BLaER1 (cell line): ENCODE results near the gene MKKS.
A peak's percentile ranks its signal among the peaks of the same experiment; 100 is the strongest.

ENCODE experiments used
- H3K27ac ChIP-seq: shearing (Covaris generic); formaldehyde crosslinking; 2 replicates; pipeline ENCODE4 v1.8.1; 2022
- H3K27me3 ChIP-seq: shearing (Covaris generic); formaldehyde crosslinking; 2 replicates; pipeline ENCODE4 v1.8.1; 2022
- H3K36me3 ChIP-seq: shearing (Covaris generic); formaldehyde crosslinking; 2 replicates; pipeline ENCODE4 v1.8.1; 2022
- H3K4me1 ChIP-seq: shearing (Covaris generic); formaldehyde crosslinking; 2 replicates; pipeline ENCODE4 v1.8.1; 2022
- H3K4me2 ChIP-seq: shearing (Covaris generic); formaldehyde crosslinking; 2 replicates; pipeline ENCODE4 v1.8.1; 2022
- H3K4me3 ChIP-seq: shearing (Covaris generic); formaldehyde crosslinking; 2 replicates; pipeline ENCODE4 v1.8.1; 2022
- H3K9ac ChIP-seq: shearing (Covaris generic); formaldehyde crosslinking; 2 replicates; pipeline ENCODE4 v1.8.1; 2022
- H3K9me3 ChIP-seq: shearing (Covaris generic); formaldehyde crosslinking; 2 replicates; pipeline ENCODE4 v1.8.1; 2022
- H4K20me1 ChIP-seq: shearing (Covaris generic); formaldehyde crosslinking; 2 replicates; pipeline ENCODE4 v1.8.1; 2022
- Cebpa-rat ChIP-seq: shearing (Covaris generic); IDR thresholded peaks from 2 replicates; pipeline ENCODE4 v1.8.1; 2022

Gene MKKS

DNA sequence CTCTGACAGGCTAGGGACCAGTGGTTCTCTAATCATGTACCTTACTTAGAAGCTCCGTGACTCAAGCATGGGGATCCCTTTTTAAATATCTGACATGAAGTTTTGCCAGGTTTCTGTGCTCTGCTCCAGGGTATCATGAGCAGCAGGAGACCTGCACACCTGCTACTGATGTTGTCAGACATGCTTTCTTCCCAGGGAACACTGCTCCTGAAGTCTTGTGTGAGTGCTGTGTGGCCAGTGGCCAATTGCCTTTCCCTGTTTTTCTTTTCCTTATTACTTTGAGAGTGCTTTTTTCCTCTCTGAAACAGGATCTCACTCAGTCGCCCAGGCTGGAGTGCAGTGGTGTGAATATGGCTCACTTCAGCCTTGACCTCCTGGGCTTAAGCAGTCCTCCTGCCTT lies 27.5 kb upstream of the MKKS start:
- H3K9ac ChIP-seq, result no peak overlapping the region
- no peak overlapping the region for H3K27ac ChIP-seq
- no peaks in the 10 kb centered on the region for H4K20me1 ChIP-seq
- no peaks in the 10 kb centered on the region for H3K4me1 ChIP-seq
- no peak for TF ChIP-seq Cebpa-rat
- no peaks in the 10 kb centered on the region for H3K27me3 ChIP-seq
- H3K36me3 ChIP-seq, result peaks cover 39% of the 10 kb centered on the region
- peaks cover 22% of the 10 kb centered on the region for H3K9me3 ChIP-seq
- no peak overlapping the region for H3K4me3 ChIP-seq
- H3K4me2 ChIP-seq, result no peak overlapping the region

DNA sequence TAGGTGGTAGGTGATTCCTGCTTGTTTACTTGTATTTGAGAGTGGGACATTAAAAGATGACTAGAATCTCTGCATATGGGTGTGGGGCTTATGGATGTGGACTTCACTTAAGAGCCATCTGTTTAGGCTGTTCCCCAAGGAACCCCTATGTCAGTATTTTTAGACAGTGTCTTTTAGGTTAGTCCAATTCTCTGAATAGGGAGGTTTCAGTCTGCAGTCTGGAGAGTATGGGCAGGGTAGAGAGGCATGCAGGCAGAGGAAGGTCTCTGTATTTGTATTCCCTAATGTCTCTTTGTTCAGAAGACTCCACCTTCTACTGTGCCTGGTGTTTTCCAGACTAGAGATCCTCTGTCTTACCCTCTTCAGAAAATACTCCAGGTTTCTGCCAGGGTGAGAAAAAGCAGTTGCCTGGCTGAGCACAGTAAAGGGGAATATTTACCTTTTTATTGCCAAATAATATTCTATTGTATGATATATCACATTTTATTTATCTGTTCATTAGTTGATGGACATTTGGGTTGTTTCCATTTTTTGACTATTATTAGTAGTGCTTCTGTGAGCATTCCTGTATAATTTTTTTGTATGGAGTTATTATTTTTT lies 20.2 kb upstream of the MKKS start:
- H3K4me3 ChIP-seq, result no peak overlapping the region
- peak overlapping the region; percentile 69 for H3K4me2 ChIP-seq
- H4K20me1 ChIP-seq, result no peaks in the 10 kb centered on the region
- peak overlapping the region; percentile 44 for H3K9ac ChIP-seq
- peaks cover 9% of the 10 kb centered on the region; the same call in 1 of the 2 replicates for H3K9me3 ChIP-seq
- peak overlapping the region; percentile 76 for H3K27ac ChIP-seq
- peaks cover 27% of the 10 kb centered on the region for H3K4me1 ChIP-seq
- H3K36me3 ChIP-seq, result peaks cover 9% of the 10 kb centered on the region; the same call in 1 of the 2 replicates
- TF ChIP-seq Cebpa-rat, result no peak
- no peaks in the 10 kb centered on the region for H3K27me3 ChIP-seq

DNA sequence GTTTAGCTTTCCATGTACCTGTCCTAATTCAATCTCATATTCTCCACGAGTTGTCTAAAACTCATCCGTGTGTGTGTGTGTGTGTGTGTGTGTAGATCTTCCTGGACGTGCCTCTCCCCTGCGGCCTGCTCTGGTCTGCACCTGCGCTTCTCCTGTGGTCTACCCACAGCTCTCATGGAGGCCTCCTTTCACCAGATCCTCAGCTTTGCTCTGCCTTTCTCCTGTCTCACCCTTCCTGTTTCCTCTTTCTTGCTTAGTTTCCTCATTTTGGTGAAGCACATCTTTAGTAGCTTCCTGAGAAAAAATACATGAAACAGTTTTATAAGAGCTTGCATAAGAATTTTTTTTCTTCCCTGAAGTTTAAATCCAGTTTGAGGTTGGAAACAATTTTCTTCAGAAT lies 19.2 kb upstream of the MKKS start:
- Histone ChIP-seq H3K4me3 (no peak overlapping the region), H3K9me3 (peaks cover 9% of the 10 kb centered on the region; the same call in 1 of the 2 replicates), H4K20me1 (no peaks in the 10 kb centered on the region), H3K4me1 (peaks cover 27% of the 10 kb centered on the region), H3K4me2 (peak overlapping the region; percentile 69), H3K9ac (peak overlapping the region; percentile 44; the same call in 1 of the 2 replicates), H3K27ac (peak overlapping the region; percentile 76), H3K36me3 (0 out of 2 replicates have a peak, but pooled peaks cover 4% of the 10 kb centered on the region), H3K27me3 (no peaks in the 10 kb centered on the region)
- TF ChIP-seq Cebpa-rat, result no peak

DNA sequence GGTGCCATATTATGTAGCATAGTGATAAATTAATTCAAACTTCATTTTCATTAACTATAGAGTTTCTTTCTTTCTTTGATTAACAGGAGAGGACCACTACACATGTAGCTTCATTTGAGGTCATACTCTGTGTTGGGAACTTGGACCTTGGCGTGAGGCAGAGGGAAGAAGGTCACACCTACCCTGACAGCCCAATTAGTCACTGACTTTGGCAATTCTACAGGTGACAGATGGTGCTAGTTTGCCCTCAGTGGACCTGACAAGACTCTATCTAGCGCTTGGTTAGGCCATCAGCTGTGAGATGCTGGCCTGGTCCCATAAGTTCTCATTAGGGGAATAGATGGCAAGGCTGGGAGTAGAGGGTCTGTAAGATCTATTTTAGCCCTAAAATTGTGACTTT lies 15.2 kb upstream of the MKKS start:
- no peak for TF ChIP-seq Cebpa-rat
- Histone ChIP-seq H3K4me2 (no peak overlapping the region), H3K9ac (no peak overlapping the region), H3K27me3 (no peaks in the 10 kb centered on the region), H3K9me3 (no peaks in the 10 kb centered on the region), H3K36me3 (0 out of 2 replicates have a peak, but pooled peaks cover 3% of the 10 kb centered on the region), H3K27ac (no peak overlapping the region), H3K4me3 (no peak overlapping the region), H4K20me1 (no peaks in the 10 kb centered on the region), H3K4me1 (peaks cover 31% of the 10 kb centered on the region)

DNA sequence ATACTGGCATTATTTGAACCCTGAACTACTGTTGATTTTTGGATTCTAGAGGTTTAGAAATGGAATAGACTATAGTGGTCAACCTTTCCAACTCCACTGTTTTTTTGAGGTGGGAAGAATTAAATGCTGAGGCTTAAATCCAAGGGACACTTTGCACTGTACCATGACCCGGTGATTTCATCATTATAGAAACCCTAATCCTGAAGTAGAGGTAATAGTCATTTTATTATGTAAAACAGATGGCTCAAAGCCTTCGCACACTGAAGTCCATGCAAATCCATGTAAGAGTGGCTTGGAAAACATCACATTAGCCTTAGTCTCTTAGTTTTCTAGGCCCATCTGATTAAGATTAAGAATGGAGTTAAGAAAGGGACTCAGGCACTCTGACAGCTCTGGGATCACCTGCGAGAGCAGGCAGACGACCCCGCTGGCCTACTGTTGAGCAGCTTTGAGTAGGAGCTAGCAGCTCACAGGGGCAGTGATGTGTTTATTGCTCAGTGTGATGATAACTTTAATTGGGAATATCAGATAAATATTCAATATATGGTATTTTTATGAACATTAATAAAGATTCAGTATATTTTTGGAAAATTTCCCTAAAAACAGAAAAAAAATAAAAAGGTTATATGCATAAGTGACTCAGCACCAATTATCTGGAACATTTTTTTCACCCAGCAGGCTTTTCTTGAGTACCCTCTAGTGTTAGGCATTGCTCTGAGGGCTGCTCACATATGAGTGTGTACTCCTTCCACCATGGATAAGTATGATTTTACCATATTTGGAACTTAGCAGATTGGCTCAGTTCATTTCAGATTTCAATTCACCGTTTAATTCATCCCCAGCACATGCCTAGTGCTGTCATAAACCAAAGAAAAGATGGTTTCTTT lies 14.5 kb upstream of the MKKS start:
- Histone ChIP-seq H3K27ac (no peak overlapping the region), H3K4me2 (no peak overlapping the region), H4K20me1 (no peaks in the 10 kb centered on the region), H3K9ac (no peak overlapping the region), H3K9me3 (no peaks in the 10 kb centered on the region), H3K36me3 (peaks cover 3% of the 10 kb centered on the region; the same call in 1 of the 2 replicates), H3K4me1 (peaks cover 27% of the 10 kb centered on the region), H3K27me3 (no peaks in the 10 kb centered on the region), H3K4me3 (no peak overlapping the region)
- no peak for TF ChIP-seq Cebpa-rat

DNA sequence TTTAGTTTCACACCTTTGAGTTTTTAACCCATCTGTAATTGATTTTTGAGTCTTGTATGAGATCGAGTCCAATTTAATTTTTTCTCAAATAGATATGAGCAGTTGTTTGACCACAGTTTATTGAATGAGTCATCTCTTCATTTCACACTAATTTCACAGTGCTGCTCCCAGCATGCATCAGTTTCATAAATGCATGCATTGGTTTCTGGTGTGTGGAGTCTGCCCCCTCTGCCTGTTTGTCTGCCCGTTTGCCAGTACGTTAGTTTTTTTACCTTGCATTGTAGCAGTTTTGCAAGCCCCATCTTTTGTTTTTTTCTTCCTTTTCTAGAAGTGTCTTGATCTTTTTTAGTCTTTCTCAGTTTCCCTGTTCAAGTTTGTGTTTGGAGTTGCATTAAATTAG lies 13.0 kb upstream of the MKKS start:
- Histone ChIP-seq H3K27me3 (no peaks in the 10 kb centered on the region), H3K36me3 (peaks cover 3% of the 10 kb centered on the region; the same call in 1 of the 2 replicates), H3K4me1 (peaks cover 21% of the 10 kb centered on the region), H3K9ac (no peak overlapping the region), H3K4me2 (peak overlapping the region; percentile 34), H3K4me3 (no peak overlapping the region), H3K27ac (no peak overlapping the region), H4K20me1 (no peaks in the 10 kb centered on the region), H3K9me3 (no peaks in the 10 kb centered on the region)
- no peak for TF ChIP-seq Cebpa-rat

DNA sequence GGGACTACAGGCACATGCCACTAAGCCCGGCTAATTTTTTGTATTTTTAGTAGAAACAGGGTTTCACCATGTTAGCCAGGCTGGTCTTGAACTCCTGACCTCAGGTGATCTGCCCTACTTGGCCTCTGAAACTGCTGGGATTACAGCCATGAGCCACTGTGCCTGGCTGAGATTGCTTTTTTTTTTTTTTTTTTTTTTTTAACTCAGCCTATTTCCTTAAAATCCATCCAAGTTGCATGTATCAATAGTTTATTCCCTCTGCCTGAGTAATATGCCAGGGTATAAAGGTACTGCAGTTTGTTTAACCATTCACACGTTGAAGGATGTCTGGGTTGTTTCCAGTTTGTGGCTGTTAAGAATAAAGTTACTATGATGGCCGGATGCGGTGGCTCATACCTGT lies 11.7 kb upstream of the MKKS start:
- H3K4me2 ChIP-seq, result no peak overlapping the region
- peaks cover 3% of the 10 kb centered on the region; the same call in 1 of the 2 replicates for H3K36me3 ChIP-seq
- H3K4me1 ChIP-seq, result peaks cover 21% of the 10 kb centered on the region
- no peaks in the 10 kb centered on the region for H4K20me1 ChIP-seq
- H3K9me3 ChIP-seq, result no peaks in the 10 kb centered on the region
- H3K27me3 ChIP-seq, result no peaks in the 10 kb centered on the region
- H3K9ac ChIP-seq, result no peak overlapping the region
- no peak overlapping the region for H3K27ac ChIP-seq
- no peak for TF ChIP-seq Cebpa-rat
- no peak overlapping the region for H3K4me3 ChIP-seq

DNA sequence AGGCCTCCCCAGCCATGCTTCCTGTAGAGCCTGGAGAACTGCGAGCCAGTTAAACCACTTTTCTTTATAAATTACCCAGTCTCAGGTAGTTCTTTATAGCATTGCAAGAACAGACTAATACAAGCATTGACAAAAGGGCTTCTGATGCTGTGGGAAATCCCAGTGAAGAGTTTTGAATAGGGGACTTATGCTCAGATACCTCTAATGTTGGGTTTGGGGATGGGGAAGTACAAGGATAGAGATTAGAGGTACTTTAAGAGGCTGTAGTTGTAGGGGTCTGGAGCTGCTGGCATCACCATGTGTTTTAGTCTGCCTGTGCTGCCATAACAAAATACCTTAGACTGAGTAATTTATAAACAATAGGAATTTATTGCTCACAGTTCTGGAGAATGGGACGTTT lies 9.9 kb upstream of the MKKS start:
- no peaks in the 10 kb centered on the region for H3K27me3 ChIP-seq
- no peak for TF ChIP-seq Cebpa-rat

DNA sequence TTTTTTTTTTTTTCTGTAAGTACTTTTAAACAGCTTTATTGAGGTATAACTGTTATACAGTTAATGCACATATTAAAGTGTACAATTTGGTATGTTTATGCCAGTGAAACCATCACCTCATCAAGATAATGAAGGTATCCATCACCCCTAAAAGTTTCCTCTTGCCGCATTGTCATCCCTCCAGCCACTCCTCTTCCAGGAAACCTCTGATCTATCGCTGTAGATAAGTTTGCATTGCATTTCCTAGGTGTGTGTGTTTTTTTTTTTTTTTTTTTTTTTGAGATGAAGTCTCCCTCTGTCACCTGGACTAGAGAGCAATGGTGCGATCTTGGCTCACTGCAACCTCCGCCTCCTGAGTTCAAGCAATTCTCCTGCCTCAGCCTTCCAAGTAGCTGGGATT lies 4.2 kb upstream of the MKKS start:
- H3K36me3 ChIP-seq, result peaks cover 4% of the 10 kb centered on the region; the same call in 1 of the 2 replicates
- H3K4me2 ChIP-seq, result no peak overlapping the region
- no peak overlapping the region for H3K4me3 ChIP-seq
- no peak overlapping the region for H3K27ac ChIP-seq
- no peaks in the 10 kb centered on the region for H4K20me1 ChIP-seq
- H3K9me3 ChIP-seq, result no peaks in the 10 kb centered on the region
- no peak for TF ChIP-seq Cebpa-rat
- H3K9ac ChIP-seq, result no peak overlapping the region
- H3K27me3 ChIP-seq, result no peaks in the 10 kb centered on the region
- peaks cover 16% of the 10 kb centered on the region for H3K4me1 ChIP-seq

More for the DNA sequence above, 9.9 kb upstream of the MKKS start:
- no peak overlapping the region for H3K4me3 ChIP-seq
- H3K9me3 ChIP-seq, result no peaks in the 10 kb centered on the region
- no peaks in the 10 kb centered on the region for H4K20me1 ChIP-seq
- H3K4me2 ChIP-seq, result no peak overlapping the region
- H3K36me3 ChIP-seq, result no peaks in the 10 kb centered on the region; the same call in none of the 2 replicates
- peaks cover 21% of the 10 kb centered on the region for H3K4me1 ChIP-seq
- no peak overlapping the region for H3K27ac ChIP-seq
- no peak overlapping the region for H3K9ac ChIP-seq
